Astrocyte of the cerebellum (primary cell): ENCODE data around the gene BMP8A.
"Not testable (repeated sequence)": the region's sequence is repeated elsewhere in the genome, so short reads cannot be mapped to it uniquely, and the experiment has no call there.

ENCODE experiments used
- DNase-seq: peaks from one replicate; pipeline ENCODE4 v3.0.0-alpha.2; 2011; ENCODE audit warnings: low read depth
- H3K4me3 ChIP-seq: 2 replicates; pipeline ENCODE4 v1.5.1; 2011; ENCODE audit warnings: mild to moderate bottlenecking, low read depth, low read length, moderate library complexity
- in situ Hi-C: cut with HindIII; loops from 2 replicates; pipeline ENCODE4 v1.10.0; 2017; ENCODE audit warnings: low sequenced_read_pairs
- TF ChIP-seq, protein P1 (sequence below): IDR thresholded peaks from 2 replicates; pipeline ENCODE4 v1.5.1; 2012; ENCODE audit warnings: low read length, low read depth, moderate library complexity, mild to moderate bottlenecking; ENCODE audit errors: missing control alignments

Gene BMP8A

GRCh38 chr1:39489567-39490239 is 1.7 kb upstream of the BMP8A start:
- in situ Hi-C loops: no loop called here
- TF ChIP-seq, protein P1, sequence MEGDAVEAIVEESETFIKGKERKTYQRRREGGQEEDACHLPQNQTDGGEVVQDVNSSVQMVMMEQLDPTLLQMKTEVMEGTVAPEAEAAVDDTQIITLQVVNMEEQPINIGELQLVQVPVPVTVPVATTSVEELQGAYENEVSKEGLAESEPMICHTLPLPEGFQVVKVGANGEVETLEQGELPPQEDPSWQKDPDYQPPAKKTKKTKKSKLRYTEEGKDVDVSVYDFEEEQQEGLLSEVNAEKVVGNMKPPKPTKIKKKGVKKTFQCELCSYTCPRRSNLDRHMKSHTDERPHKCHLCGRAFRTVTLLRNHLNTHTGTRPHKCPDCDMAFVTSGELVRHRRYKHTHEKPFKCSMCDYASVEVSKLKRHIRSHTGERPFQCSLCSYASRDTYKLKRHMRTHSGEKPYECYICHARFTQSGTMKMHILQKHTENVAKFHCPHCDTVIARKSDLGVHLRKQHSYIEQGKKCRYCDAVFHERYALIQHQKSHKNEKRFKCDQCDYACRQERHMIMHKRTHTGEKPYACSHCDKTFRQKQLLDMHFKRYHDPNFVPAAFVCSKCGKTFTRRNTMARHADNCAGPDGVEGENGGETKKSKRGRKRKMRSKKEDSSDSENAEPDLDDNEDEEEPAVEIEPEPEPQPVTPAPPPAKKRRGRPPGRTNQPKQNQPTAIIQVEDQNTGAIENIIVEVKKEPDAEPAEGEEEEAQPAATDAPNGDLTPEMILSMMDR: no peak
- no peak overlapping the region for H3K4me3 ChIP-seq
- DNase-seq: no peak

DNA sequence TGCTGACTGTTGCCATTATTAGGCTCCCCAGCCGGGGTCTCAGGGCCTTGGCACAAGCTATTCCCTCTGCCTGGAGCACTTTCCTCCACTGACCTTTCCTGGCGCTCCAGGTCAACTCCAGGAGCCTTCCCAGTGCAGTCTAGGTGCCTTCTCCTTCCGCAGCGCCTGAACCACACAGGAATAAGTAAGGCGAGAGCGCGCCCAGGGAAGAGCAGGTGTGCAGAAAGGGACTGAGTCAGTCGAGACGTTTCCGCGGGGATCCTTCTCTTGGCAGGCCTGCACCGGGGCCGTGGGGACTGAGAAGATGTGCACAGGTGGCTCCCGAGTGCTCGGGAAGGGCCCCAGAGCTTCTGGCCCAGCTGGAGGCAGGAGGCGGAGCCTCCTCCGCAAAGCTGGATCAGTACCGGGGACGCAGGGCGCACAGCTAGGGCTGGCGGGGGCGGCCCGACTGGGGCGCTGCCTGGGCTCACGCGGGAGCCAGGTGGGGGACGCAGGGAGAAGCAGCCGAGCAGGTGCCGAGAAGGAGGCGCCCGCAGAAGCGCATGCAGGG is 765 bp upstream of the BMP8A start:
- in situ Hi-C loops: no loop called here
- no peak overlapping the region for H3K4me3 ChIP-seq
- DNase-seq: no peak
- TF ChIP-seq, protein P1: no peak

GRCh38 chr1:39492118-39493042 is 944 bp downstream of the BMP8A start:
- H3K4me3 ChIP-seq, DNase-seq, in situ Hi-C loops: not testable (repeated sequence)

GRCh38 chr1:39493043-39493810 is 1.8 kb downstream of the BMP8A start:
- in situ Hi-C loops, DNase-seq, H3K4me3 ChIP-seq: not testable (repeated sequence)

- DNase-seq: no peak
- TF ChIP-seq, protein P1: no peak
- no peak overlapping the region for H3K4me3 ChIP-seq
- in situ Hi-C loops: no loop called here
Measured at GRCh38 chr1:39494671-39495410, 3.4 kb downstream of the BMP8A start.

GRCh38 chr1:39496520-39496919 is 5.1 kb downstream of the BMP8A start:
- H3K4me3 ChIP-seq, in situ Hi-C loops: not testable (repeated sequence)

GRCh38 chr1:39497585-39497984 is 6.1 kb downstream of the BMP8A start:
- no peak for DNase-seq
- in situ Hi-C loops: no loop called here
- TF ChIP-seq, protein P1: no peak
- no peak overlapping the region for H3K4me3 ChIP-seq

More at GRCh38 chr1:39496520-39496919, 5.1 kb downstream of the BMP8A start:
- DNase-seq: not testable (repeated sequence)

DNA sequence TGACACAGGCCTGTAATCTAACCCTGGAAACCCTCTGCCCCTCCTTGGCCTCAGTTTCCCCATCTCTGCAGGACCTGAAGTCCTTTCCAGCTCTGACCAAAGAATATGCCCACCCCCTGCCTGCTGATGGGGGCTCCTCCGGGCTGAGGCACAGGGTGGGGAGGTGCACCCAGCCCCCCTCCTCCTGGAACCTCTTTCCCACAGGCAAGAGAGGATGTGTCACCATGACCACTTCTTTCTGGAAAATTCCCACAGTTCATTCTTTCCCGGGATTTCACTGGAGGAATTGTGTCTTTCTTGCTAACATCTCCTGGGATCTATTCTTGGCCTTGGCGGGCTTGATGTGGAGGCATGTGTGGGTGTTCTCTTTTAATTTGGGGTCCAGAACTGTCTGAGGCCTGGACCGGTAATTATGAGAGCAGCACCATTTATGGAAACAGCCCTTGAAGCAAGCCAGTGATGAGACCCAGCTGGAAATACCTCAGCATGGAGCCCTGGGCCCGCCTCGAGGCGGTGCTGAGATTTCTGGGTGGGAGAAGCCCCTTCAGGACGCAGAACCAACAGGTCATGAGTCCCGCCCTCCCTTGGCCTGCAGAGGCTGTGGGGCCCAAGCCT is 6.8 kb downstream of the BMP8A start:
- H3K4me3 ChIP-seq, in situ Hi-C loops, DNase-seq: not testable (repeated sequence)

DNA sequence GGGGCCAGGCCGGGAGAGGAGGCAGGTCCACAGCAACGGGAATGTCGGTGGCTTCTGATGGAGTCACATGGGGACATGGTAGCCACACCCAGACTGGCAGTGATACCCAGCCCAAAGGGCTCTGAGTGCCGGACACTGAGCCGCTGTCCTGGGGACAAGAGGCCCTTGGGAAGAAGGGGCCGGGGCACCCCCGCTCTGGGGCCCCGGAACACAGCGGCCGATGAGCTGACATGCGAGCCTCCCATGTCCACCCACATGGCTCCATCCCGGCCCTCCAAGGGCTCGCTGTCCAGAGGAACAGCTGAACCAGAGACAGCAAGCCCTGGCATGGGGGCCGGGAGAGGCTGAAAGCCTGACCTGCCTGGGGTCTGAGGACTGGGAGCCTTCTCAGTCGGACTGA is 7.4 kb downstream of the BMP8A start:
- H3K4me3 ChIP-seq, DNase-seq, in situ Hi-C loops: not testable (repeated sequence)
